GM18526 (cell line): ENCODE measurements around the gene OR10T2.

ENCODE experiments used
- POLR2A ChIP-seq: IDR thresholded peaks from 3 replicates; pipeline ENCODE4 v1.6.1; 2011; ENCODE audit not compliant: insufficient read length; ENCODE audit errors: extremely low read depth

OR10T2 gene

GRCh38 chr1:158398818-158399514 lies at the start of gene OR10T2:
TSS of gene OR10T2 (minus strand) at chr1:158399466. CDS start at chr1:158399466, 0 bp downstream.
- TF ChIP-seq POLR2A, result no peak

DNA sequence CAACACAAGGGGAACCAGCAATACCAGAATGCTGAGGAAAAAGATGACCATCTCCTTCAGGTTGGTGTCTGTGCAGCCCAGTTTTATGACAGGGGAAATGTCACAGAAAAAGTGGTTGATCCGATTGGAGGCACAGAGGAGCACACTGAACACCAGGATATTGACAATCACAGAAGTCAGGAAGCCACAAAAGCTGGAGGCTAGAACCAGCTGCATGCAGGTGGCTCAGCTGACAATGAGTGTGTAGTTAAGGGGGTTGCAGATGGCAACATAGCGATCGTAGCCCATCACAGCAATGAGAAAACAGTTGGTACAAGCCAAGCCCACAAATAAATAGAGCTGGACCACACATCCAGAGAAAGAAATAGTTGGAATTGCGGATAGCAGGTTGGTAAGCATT lies 46.1 kb upstream of the OR10T2 start:
- TF ChIP-seq POLR2A, result no peak

- TF ChIP-seq POLR2A, result no peak
These were observed 35.5 kb upstream of the OR10T2 start for GRCh38 chr1:158434741-158435140.

DNA sequence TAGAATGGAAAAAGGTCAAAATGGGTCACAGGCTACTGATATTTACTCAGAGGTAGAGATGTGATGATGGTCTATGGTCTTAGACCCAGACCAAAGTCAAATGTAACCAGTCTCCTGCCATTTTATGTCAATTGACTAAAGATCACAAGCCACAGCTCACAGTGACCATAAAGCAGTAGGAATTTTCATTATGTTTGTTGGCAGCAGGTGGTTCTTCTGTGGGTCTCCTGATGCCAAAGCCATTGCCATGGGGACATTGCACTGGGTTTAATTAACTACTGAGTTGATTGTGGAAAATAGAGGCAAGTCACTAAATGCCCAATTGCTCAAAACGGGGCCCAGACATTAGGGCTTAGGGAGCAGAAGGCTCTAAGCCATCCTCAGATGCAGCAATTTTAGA lies 26.9 kb upstream of the OR10T2 start, which contains the start of gene OR10K2:
Gene OR10K2, minus strand, starts transcription at position 101 of the 400 bp plus-strand sequence. CDS start 5,371 bp downstream, outside the sequence.
- TF ChIP-seq POLR2A, result no peak

DNA sequence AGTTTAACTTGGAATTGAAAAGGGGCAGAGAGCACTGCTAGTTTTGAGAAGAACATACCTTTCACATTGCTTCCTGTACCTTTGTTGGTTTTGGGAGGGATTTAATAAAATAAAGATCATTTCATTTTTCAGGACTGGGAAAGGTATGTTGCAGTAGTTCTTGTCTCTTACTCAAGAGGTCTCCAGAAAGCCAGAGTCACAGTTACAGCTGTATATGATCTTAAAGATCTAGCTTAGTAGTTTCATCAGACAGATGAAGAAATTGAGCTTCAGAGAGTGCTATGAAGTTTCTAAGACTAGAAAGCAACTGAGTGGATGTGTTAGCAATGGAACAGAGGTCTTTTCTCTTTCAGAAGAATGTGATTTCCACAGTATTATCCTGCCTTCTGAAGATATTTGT lies 25.8 kb upstream of the OR10T2 start:
- no peak for TF ChIP-seq POLR2A

GRCh38 chr1:158422212-158422611 lies 22.9 kb upstream of the OR10T2 start:
- TF ChIP-seq POLR2A, result no peak

GRCh38 chr1:158417586-158417985 lies 18.3 kb upstream of the OR10T2 start:
- TF ChIP-seq POLR2A, result no peak

- TF ChIP-seq POLR2A, result no peak
These were observed 15.5 kb upstream of the OR10T2 start for GRCh38 chr1:158414651-158415345.

DNA sequence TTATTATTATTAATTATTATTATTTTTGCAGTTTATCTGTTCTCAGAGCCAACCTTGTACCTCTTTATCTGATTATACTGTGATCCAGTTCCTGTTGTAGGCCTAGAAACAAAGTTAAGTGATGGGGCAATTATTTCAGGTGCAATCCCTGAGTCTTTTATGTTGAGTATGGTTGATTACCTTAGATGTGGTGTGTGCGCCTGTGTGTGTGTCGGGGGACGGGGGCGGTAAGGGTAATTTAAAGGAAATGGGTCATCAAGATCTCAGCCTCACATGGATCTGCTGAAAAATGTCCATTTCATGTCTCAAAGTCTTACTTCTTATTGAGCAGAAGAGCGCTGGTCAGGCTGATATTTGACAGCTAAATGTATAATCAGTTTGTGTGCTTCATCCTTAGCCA lies 7.8 kb upstream of the OR10T2 start:
- no peak for TF ChIP-seq POLR2A

- TF ChIP-seq POLR2A, result no peak
These were observed 1.6 kb upstream of the OR10T2 start for GRCh38 chr1:158400871-158401270.

DNA sequence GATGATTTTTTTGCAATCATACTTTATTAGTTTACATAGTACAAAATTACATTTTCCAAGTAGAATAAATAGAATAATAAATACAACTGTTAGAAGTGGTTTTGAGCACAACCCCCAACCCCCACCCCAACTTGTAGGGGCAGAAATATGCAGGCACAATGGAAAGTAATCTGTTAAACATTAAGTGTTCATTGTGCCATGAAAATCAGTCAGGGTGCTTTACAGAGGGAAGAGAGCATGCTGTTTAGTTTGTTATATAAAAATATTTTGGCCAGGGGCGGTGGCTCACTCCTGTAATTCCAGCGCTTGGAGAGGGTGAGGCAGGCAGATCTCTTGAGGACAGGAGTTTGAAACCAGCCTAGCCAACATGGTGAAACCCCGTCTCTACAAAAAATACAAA lies 2.6 kb downstream of the OR10T2 start:
- no peak for TF ChIP-seq POLR2A

DNA sequence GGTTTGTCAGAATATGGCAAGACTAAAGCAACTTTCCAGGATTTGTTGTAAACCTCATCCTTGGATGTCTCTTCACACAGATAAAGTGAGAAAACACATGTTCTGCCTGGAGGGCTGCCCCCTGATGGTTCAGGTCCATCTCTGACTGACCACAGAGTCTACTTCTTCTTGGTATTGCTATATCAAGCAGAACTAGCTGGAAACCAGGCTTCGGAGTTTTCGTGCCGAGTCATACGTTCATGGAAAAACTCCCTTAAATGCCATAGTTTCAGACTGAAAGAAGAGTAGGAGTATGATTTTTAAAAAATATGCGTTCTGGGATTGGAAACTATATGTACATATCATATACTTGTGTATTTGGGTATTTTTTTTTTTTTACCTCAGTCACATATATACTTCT lies 5.8 kb downstream of the OR10T2 start:
- no peak for TF ChIP-seq POLR2A

- no peak for TF ChIP-seq POLR2A
These were observed 8.2 kb downstream of the OR10T2 start for GRCh38 chr1:158391099-158391498.

DNA sequence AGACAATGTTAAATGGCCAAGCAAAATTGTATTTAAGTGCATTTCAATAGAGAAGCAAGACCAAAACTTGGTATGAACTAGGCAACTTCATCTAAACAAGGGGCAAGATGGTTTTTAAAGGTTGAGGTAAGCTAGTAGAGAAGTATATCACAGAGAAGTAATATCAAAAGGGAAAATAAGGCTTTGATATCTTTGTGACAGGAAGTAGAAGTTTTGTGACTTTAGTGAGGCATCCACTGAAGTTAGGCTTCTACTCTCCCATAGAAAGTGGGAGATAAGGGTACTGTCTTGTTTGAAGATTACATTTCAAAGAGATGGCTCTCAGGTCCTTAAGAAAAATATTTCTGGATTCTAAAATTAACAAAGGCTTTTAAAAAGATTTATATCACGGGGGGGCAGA lies 8.9 kb downstream of the OR10T2 start:
- TF ChIP-seq POLR2A, result no peak

GRCh38 chr1:158374860-158375259 lies 24.4 kb downstream of the OR10T2 start:
- TF ChIP-seq POLR2A, result no peak

DNA sequence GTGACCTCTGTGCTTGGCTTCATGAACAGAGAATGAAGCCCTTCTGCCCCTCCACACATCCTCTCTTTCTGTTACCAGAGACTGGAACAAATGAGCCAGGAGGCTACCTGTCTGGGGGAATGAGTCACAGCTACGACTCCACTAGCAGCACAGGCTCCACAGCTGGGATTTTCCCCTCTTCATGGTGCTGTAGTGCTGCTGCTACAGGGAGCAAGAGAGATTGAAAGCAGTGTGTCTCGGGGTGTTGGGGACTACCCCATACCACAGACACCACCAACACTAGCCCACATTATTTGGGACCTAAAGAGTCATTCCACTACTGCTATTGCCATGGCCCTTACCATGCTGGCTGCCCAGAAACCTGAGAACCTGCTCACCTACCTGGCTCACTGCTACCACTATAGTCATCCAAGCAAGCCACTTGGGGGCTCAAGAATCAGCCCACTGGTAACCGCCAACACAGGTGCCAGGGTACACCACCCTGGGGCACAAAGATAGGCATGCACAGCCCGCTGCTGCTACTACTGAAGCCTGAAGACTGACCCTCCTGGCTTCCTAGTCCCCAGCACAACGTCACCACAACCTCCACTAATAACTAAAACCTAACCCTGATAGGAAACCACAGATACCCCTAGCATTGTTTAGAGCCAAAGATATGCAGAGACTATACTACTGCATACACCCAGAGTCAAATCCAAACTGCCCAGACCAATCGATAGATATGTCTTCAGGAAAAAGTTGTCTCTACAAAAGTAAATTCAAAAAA lies 27.9 kb downstream of the OR10T2 start:
- no peak for TF ChIP-seq POLR2A
